HepG2 (cell line): ENCODE measurements around the gene HECTD4. TPM values are rescaled to one million over a fixed set of nuclear protein-coding genes. Genes with fewer than 3 reads are reported as not detected.
A peak's percentile ranks its signal among the peaks of the same experiment; 100 is the strongest.

ENCODE experiments used
- CBFB ChIP-seq: sonication (generic); formaldehyde crosslinking; IDR thresholded peaks from 2 replicates; pipeline ENCODE4 v1.4.0; 2020; ENCODE audit warnings: missing genetic modification reagents
- E2F2 ChIP-seq: sonication (generic); formaldehyde crosslinking; IDR thresholded peaks from 2 replicates; pipeline ENCODE4 v1.4.0; 2020; ENCODE audit warnings: missing genetic modification reagents, borderline replicate concordance
- ESRRA ChIP-seq: sonication (generic); formaldehyde crosslinking; IDR thresholded peaks from 2 replicates; pipeline ENCODE4 v1.5.1; 2020; ENCODE audit warnings: mild to moderate bottlenecking, low read depth, missing genetic modification reagents
- HOXA9 ChIP-seq: sonication (generic); formaldehyde crosslinking; IDR thresholded peaks from 2 replicates; pipeline ENCODE4 v1.8.1; 2022; ENCODE audit warnings: missing genetic modification reagents, mild to moderate bottlenecking, moderate library complexity, borderline replicate concordance
- NFYC ChIP-seq: IDR thresholded peaks from 2 replicates; pipeline ENCODE4 v1.6.1; 2016; ENCODE audit warnings: missing genetic modification reagents, missing compliant biosample characterization
- RERE ChIP-seq: IDR thresholded peaks from 2 replicates; pipeline ENCODE4 v1.6.1; 2016; ENCODE audit warnings: low read depth, missing genetic modification reagents, missing compliant biosample characterization
- TCF7L2 ChIP-seq: IDR thresholded peaks from 2 replicates; pipeline ENCODE4 v1.6.1; 2011; ENCODE audit warnings: mild to moderate bottlenecking, low read depth, low read length, moderate library complexity
- TFE3 ChIP-seq: IDR thresholded peaks from 2 replicates; pipeline ENCODE4 v1.6.1; 2016
- TIGD3 ChIP-seq: sonication (generic); formaldehyde crosslinking; IDR thresholded peaks from 2 replicates; pipeline ENCODE4 v1.5.1; 2020; ENCODE audit warnings: mild to moderate bottlenecking, missing genetic modification reagents, borderline replicate concordance
- ZBTB43 ChIP-seq: sonication (generic); formaldehyde crosslinking; conservative IDR thresholded peaks from 2 replicates; pipeline ENCODE4 v1.4.0; 2020; ENCODE audit warnings: missing genetic modification reagents
- ZNF24 ChIP-seq: fragments of 450-650 bp; IDR thresholded peaks from 2 replicates; pipeline ENCODE4 v1.6.1; 2017; ENCODE audit warnings: antibody characterized with exemption, mild to moderate bottlenecking
- ZNF383 ChIP-seq: sonication (generic); formaldehyde crosslinking; IDR thresholded peaks from 2 replicates; pipeline ENCODE4 v1.4.0; 2020; ENCODE audit warnings: missing genetic modification reagents, mild to moderate bottlenecking, borderline replicate concordance
- ZNF562 ChIP-seq: sonication (generic); formaldehyde crosslinking; IDR thresholded peaks from 2 replicates; pipeline ENCODE4 v1.8.0; 2022; ENCODE audit warnings: missing genetic modification reagents, borderline replicate concordance
- ZNF597 ChIP-seq: sonication (generic); formaldehyde crosslinking; IDR thresholded peaks from 2 replicates; pipeline ENCODE4 v1.5.0; 2020; ENCODE audit warnings: missing genetic modification reagents
- ZNF761 ChIP-seq: sonication (generic); formaldehyde crosslinking; conservative IDR thresholded peaks from 2 replicates; pipeline ENCODE4 v1.4.0; 2020; ENCODE audit warnings: mild to moderate bottlenecking, missing genetic modification reagents
- ZNF883 ChIP-seq: sonication (generic); formaldehyde crosslinking; IDR thresholded peaks from 2 replicates; pipeline ENCODE4 v1.5.1; 2020; ENCODE audit warnings: mild to moderate bottlenecking, missing genetic modification reagents; ENCODE audit errors: not compliant biosample characterization
- polyA plus RNA-seq, 8 experiments: library from polyadenylated mRNA; depleted of rRNA in 3 of 8; stranded (reverse) in 7 of 8; unstranded in 1 of 8; fragments of >200 nt; fragmentation: Illumina TruSeq in 4 of 8; extraction: Trizol in 4 of 8; gene quantifications; 2 replicates each; pipeline versions ENCODE4 v1.2.1 to v1.2.3, GENCODE V29; 2011 to 2016; ENCODE audit warnings: low read depth in 4 of 8, missing spikeins in 1 of 8, mixed read lengths in 1 of 8; ENCODE audit not compliant: insufficient read depth in 1 of 8
- total RNA-seq, 5 experiments: library from RNA; depleted of rRNA; stranded (reverse); fragments of >200 nt; fragmentation: Illumina TruSeq; extraction: Trizol; gene quantifications; 2 replicates each; pipeline ENCODE4 v1.2.3, GENCODE V29; 2016; ENCODE audit warnings: low read depth in 1 of 5

The HECTD4 gene
- total and polyA plus RNA-seq, 2 of the 13 experiments (the other 11 are each of a cell fraction or from before 2014, with no cell fraction given) = 9.0 to 11.4 TPM

- TF ChIP-seq RERE (CRISPR knock-in tag) (no peak), ZNF383 (CRISPR knock-in tag) (peak; percentile 87; the same call in 1 of the 2 replicates), ZNF597 (CRISPR knock-in tag) (no peak), ZBTB43 (CRISPR knock-in tag) (no peak), ESRRA (CRISPR knock-in tag) (no peak), TIGD3 (CRISPR knock-in tag) (no peak), CBFB (CRISPR knock-in tag) (no peak), E2F2 (CRISPR knock-in tag) (no peak), HOXA9 (CRISPR knock-in tag) (no peak), ZNF761 (CRISPR knock-in tag) (0 out of 2 replicates have a peak, but pooled peaks have one; percentile 63), ZNF24 (no peak), ZNF562 (no peak), ZNF883 (CRISPR knock-in tag) (no peak), TCF7L2 (no peak), NFYC (CRISPR knock-in tag) (peak; percentile 18), TFE3 (CRISPR knock-in tag) (no peak)
Observed at GRCh38 chr12:112409064-112409905, 27.1 kb upstream of the HECTD4 start, which contains the start of gene RPL6 (continued).
